ENCODE results near the gene SIM2.

Gene SIM2

GRCh38 chr21:36701756-36702621 is 3.1 kb downstream of the SIM2 start:
- peaks cover 40% of the 10 kb centered on the region for H3K4me1 ChIP-seq (ENCODE audit: insufficient read depth, low read length)
- peaks cover 38% of the 10 kb centered on the region for H3K79me2 ChIP-seq (ENCODE audit: insufficient read depth, low read length)
- TF ChIP-seq CTCF (IDR thresholded peaks at IDR 0.05; ENCODE audit: borderline replicate concordance, extremely low read depth, low read length, poor library complexity, severe bottlenecking) (no peak), EZH2 (IDR thresholded peaks at IDR 0.05; ENCODE audit: borderline replicate concordance, low read depth, low read length, severe bottlenecking) (no peak)
- H3K27ac ChIP-seq (ENCODE audit: low read length): peak overlapping the region; percentile 86
- peak overlapping the region; percentile 35 to 73; a peak in 3 of 4 replicates for H3K4me3 ChIP-seq (ENCODE audit: low read depth in 1 of 2, low read length in 2 of 2)
- peak overlapping the region; percentile 81 for H3K9ac ChIP-seq (ENCODE audit: low read depth, low read length)
- H3K27me3 ChIP-seq (ENCODE audit: insufficient read depth, low read length, poor library complexity): no peaks in the 10 kb centered on the region
- no peaks in the 10 kb centered on the region for H4K20me1 ChIP-seq (ENCODE audit: insufficient read depth, low read length)
- H3K9me3 ChIP-seq (ENCODE audit: insufficient read depth, low read length, severe bottlenecking): peaks cover 1% of the 10 kb centered on the region
- DNase-seq (peak; percentile 39), ATAC-seq (ENCODE audit: insufficient read depth, low read depth) (peak; percentile 11; the same call in 2 of the 3 replicates)
- peak overlapping the region; percentile 75 for H2AFZ ChIP-seq (ENCODE audit: low read depth, low read length)
- H3K4me2 ChIP-seq (ENCODE audit: insufficient read depth, low read length): peak overlapping the region; percentile 68
- H3K36me3 ChIP-seq (ENCODE audit: insufficient read depth, low read length): no peaks in the 10 kb centered on the region

GRCh38 chr21:36702622-36702968 is 3.7 kb downstream of the SIM2 start:
- H3K79me2 ChIP-seq (ENCODE audit: insufficient read depth, low read length): peaks cover 39% of the 10 kb centered on the region
- H3K27me3 ChIP-seq (ENCODE audit: insufficient read depth, low read length, poor library complexity): no peaks in the 10 kb centered on the region
- no peak for DNase-seq
- peak overlapping the region; percentile 68 for H3K4me2 ChIP-seq (ENCODE audit: insufficient read depth, low read length)
- no peaks in the 10 kb centered on the region for H4K20me1 ChIP-seq (ENCODE audit: insufficient read depth, low read length)
- peaks cover 40% of the 10 kb centered on the region for H3K4me1 ChIP-seq (ENCODE audit: insufficient read depth, low read length)
- ATAC-seq (ENCODE audit: insufficient read depth, low read depth): no peak
- H3K4me3 ChIP-seq (ENCODE audit: low read depth in 1 of 2, low read length in 2 of 2): peak overlapping the region in 1 of 2 experiments; percentile 73; a peak in 1 of 4 replicates
- no peak for TF ChIP-seq EZH2 (IDR thresholded peaks at IDR 0.05; ENCODE audit: borderline replicate concordance, low read depth, low read length, severe bottlenecking)
- TF ChIP-seq CTCF (IDR thresholded peaks at IDR 0.05; ENCODE audit: borderline replicate concordance, extremely low read depth, low read length, poor library complexity, severe bottlenecking): no peak
- no peak overlapping the region for H2AFZ ChIP-seq (ENCODE audit: low read depth, low read length)
- no peaks in the 10 kb centered on the region for H3K9me3 ChIP-seq (ENCODE audit: insufficient read depth, low read length, severe bottlenecking)
- no peaks in the 10 kb centered on the region for H3K36me3 ChIP-seq (ENCODE audit: insufficient read depth, low read length)
- no peak overlapping the region for H3K27ac ChIP-seq (ENCODE audit: low read length)
- peak overlapping the region; percentile 81 for H3K9ac ChIP-seq (ENCODE audit: low read depth, low read length)

GRCh38 chr21:36703123-36703522 is 4.2 kb downstream of the SIM2 start:
- H3K4me1 ChIP-seq (ENCODE audit: insufficient read depth, low read length): peaks cover 40% of the 10 kb centered on the region
- H2AFZ ChIP-seq (ENCODE audit: low read depth, low read length): no peak overlapping the region
- H3K4me2 ChIP-seq (ENCODE audit: insufficient read depth, low read length): no peak overlapping the region
- no peak overlapping the region for H3K4me3 ChIP-seq (ENCODE audit: low read depth in 1 of 2, low read length in 2 of 2)
- no peak overlapping the region for H3K27ac ChIP-seq (ENCODE audit: low read length)
- no peaks in the 10 kb centered on the region for H3K36me3 ChIP-seq (ENCODE audit: insufficient read depth, low read length)
- H3K9me3 ChIP-seq (ENCODE audit: insufficient read depth, low read length, severe bottlenecking): no peaks in the 10 kb centered on the region
- H3K27me3 ChIP-seq (ENCODE audit: insufficient read depth, low read length, poor library complexity): no peaks in the 10 kb centered on the region
- H3K9ac ChIP-seq (ENCODE audit: low read depth, low read length): no peak overlapping the region
- peaks cover 39% of the 10 kb centered on the region for H3K79me2 ChIP-seq (ENCODE audit: insufficient read depth, low read length)
- H4K20me1 ChIP-seq (ENCODE audit: insufficient read depth, low read length): no peaks in the 10 kb centered on the region
- ATAC-seq (ENCODE audit: insufficient read depth, low read depth): no peak
- DNase-seq: no peak
- TF ChIP-seq EZH2 (IDR thresholded peaks at IDR 0.05; ENCODE audit: borderline replicate concordance, low read depth, low read length, severe bottlenecking): no peak
- TF ChIP-seq CTCF (IDR thresholded peaks at IDR 0.05; ENCODE audit: borderline replicate concordance, extremely low read depth, low read length, poor library complexity, severe bottlenecking): no peak

Measured in DND-41 (cell line).